Measurements from ENCODE around the gene GRIK4. TPM values are rescaled to one million over a fixed set of nuclear protein-coding genes. Genes with fewer than 3 reads are reported as not detected.

GRIK4 gene
- total and polyA plus RNA-seq, 2 of the 4 experiments (the other 2 are of a cell fraction) = 0.18 to 0.38 TPM

DNA sequence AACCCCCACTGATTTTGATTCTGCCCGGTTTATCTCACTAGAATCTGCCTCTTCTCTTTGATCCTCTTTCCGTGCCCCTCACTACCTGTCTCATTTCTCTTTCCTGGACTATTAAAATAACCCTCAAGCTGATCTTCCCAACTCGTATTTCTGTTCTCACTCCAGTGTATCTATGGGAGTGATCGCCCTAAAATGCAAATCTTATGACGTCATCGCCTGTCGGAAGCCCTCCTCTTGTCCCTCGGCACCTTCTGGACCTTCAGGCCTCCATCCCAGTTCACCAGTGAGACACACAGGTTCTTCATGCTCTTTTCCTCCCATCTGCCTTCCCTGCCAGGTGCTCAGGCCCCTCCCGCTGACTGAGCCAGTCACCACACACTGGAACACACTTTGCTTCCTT is 277.8 kb downstream of the GRIK4 start:
- H2AK5ac ChIP-seq (ENCODE audit: low read depth, low read length) = no peak overlapping the region
- H4K20me1 ChIP-seq (ENCODE audit: insufficient read depth, low read length) = no peaks in the 10 kb centered on the region
- no peak overlapping the region for H2BK5ac ChIP-seq (ENCODE audit: low read depth, low read length, poor library complexity, severe bottlenecking)
- no peak overlapping the region for H2AFZ ChIP-seq (replicated peaks; ENCODE audit: low read length, poor library complexity)
- no peak overlapping the region for H4K91ac ChIP-seq (ENCODE audit: insufficient read depth, low read depth, low read length)
- H3K4ac ChIP-seq (ENCODE audit: low read depth, low read length) = no peak overlapping the region
- 55% methylated on average over 2 of the region's 9 CpGs; no CpG with 5 or more reads in 1 of the 2 experiments for WGBS, 2 experiments (ENCODE audit: extremely low coverage in 2 of 2, insufficient read length in 1 of 2)
- no peak overlapping the region for H2BK15ac ChIP-seq (ENCODE audit: low read depth, low read length)
- H4K5ac ChIP-seq (ENCODE audit: low read depth, low read length) = no peak overlapping the region
- H3K27me3 ChIP-seq (ENCODE audit: control insufficient read depth, insufficient read depth, low read length) = peaks cover 30% of the 10 kb centered on the region
- H3K4me1 ChIP-seq (ENCODE audit: control insufficient read depth, insufficient read depth, low read length) = no peaks in the 10 kb centered on the region
- intact Hi-C loops (cut with micrococcal nuclease) = no loop called here
- H3K4me3 ChIP-seq (ENCODE audit: insufficient read depth, low read depth, low read length) = no peak overlapping the region
- no peak for DNase-seq
- H3K18ac ChIP-seq (ENCODE audit: low read depth, low read length) = no peak overlapping the region
- no peaks in the 10 kb centered on the region for H3K9me1 ChIP-seq (ENCODE audit: insufficient read depth, low read length)
- ChIA-PET CTCF (no interaction called here), POLR2A (ENCODE audit: unreplicated experiment) (no interaction called here)
- no peaks in the 10 kb centered on the region for H3K79me1 ChIP-seq (ENCODE audit: low read depth in 1 of 2, low read length in 2 of 2)
- no peak overlapping the region for H3K27ac ChIP-seq (ENCODE audit: insufficient read depth, low read length)
- peaks cover 2% of the 10 kb centered on the region; the same call in 1 of the 2 replicates for H3K9me3 ChIP-seq (ENCODE audit: control insufficient read depth, insufficient read depth, low read length)
- H4K8ac ChIP-seq (ENCODE audit: low read depth in 2 of 2, low read length in 2 of 2) = no peak overlapping the region
- no peaks in the 10 kb centered on the region for H3K36me3 ChIP-seq (ENCODE audit: control insufficient read depth, insufficient read depth, low read length)
- in situ Hi-C loops (cut with MboI; ENCODE audit: low sequenced_read_pairs) = no loop called here
- no peak overlapping the region for H3K4me2 ChIP-seq (ENCODE audit: low read depth, low read length)
- H2BK120ac ChIP-seq (ENCODE audit: low read depth, low read length) = no peak overlapping the region
- no peak overlapping the region for H3K9ac ChIP-seq (ENCODE audit: low read depth, low read length)
- no peak overlapping the region for H3K23ac ChIP-seq (ENCODE audit: low read depth, low read length)
- H2AK9ac ChIP-seq (replicated peaks; ENCODE audit: low read depth, low read length, poor library complexity) = no peak overlapping the region
- no peak for TF ChIP-seq CHD1 (IDR thresholded peaks at IDR 0.05; ENCODE audit: low read depth, low read length)
- TF ChIP-seq MXI1 (IDR thresholded peaks at IDR 0.05; ENCODE audit: borderline replicate concordance, low read depth, low read length) = no peak
- TF ChIP-seq POLR2A (IDR thresholded peaks at IDR 0.05; ENCODE audit: low read depth, low read length) = no peak
- TF ChIP-seq MAZ (IDR thresholded peaks at IDR 0.05; ENCODE audit: borderline replicate concordance, low read depth, low read length) = no peak
- no peak for TF ChIP-seq BHLHE40 (IDR thresholded peaks at IDR 0.05; ENCODE audit: low read depth, low read length)
- no peak for TF ChIP-seq RAD21 (IDR thresholded peaks at IDR 0.05; ENCODE audit: low read length)
- TF ChIP-seq, protein P1, sequence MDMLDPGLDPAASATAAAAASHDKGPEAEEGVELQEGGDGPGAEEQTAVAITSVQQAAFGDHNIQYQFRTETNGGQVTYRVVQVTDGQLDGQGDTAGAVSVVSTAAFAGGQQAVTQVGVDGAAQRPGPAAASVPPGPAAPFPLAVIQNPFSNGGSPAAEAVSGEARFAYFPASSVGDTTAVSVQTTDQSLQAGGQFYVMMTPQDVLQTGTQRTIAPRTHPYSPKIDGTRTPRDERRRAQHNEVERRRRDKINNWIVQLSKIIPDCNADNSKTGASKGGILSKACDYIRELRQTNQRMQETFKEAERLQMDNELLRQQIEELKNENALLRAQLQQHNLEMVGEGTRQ (IDR thresholded peaks at IDR 0.05; ENCODE audit: low read depth, low read length) = no peak
- no peak overlapping the region for H2BK20ac ChIP-seq (ENCODE audit: low read depth, low read length)
- dilution Hi-C loops (cut with HindIII; ENCODE audit: low sequenced_read_pairs, unreplicated experiment) = no loop called here
- no peak overlapping the region for H3K56ac ChIP-seq (ENCODE audit: extremely low read depth, insufficient read depth, low read length)
- BruUV-seq (replicated peaks) = no TSS peak
- H3K14ac ChIP-seq (replicated peaks; ENCODE audit: low read depth, low read length) = no peak overlapping the region
- no peak for ATAC-seq (ENCODE audit: low read depth)
